ENCODE data around the gene NAPSA.

DNA sequence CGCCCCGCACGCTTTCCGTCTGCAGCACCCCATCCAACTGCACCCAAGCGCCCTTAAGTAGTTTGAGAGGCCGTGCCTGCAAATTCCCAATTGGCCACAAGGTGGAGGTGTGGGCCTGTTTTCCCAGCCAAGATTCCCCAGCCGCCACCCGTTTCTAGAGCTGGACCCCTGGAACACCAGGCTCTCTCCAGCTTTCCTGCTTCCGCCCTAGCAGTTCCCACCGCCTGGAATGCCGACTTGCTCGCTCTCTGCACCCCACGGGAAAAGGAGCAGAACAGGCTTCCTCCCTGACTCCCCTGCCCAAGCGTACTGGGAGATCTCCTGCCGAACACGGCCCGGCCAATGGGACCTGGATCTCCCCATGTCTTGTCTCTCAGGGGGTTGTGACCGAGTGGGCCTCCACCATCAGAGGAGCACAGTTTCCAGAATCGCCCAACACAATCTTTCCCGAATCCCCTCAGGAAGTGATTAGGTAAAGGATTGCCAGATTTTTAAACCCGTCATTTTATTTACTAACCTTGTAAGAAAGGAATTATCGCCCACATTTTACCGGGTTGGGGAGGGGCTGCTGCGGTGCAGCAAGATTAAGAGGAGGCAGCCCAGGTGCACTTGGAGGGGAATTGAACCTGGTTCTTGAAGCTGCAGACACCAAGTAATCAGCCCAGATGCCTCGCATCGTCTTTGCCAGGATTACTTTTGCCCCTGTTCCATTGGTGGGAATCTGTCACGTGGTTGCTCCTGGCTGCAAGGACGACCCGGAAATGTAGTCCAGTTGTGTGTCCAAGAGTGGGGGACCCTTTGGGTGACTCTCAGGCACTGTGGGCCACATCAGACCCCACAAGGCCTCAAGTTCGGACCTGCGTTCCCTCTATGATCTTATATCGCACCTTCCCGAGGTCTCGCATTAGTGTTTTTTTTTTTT is 3.5 kb upstream of the NAPSA start:
- TF ChIP-seq, protein P1, sequence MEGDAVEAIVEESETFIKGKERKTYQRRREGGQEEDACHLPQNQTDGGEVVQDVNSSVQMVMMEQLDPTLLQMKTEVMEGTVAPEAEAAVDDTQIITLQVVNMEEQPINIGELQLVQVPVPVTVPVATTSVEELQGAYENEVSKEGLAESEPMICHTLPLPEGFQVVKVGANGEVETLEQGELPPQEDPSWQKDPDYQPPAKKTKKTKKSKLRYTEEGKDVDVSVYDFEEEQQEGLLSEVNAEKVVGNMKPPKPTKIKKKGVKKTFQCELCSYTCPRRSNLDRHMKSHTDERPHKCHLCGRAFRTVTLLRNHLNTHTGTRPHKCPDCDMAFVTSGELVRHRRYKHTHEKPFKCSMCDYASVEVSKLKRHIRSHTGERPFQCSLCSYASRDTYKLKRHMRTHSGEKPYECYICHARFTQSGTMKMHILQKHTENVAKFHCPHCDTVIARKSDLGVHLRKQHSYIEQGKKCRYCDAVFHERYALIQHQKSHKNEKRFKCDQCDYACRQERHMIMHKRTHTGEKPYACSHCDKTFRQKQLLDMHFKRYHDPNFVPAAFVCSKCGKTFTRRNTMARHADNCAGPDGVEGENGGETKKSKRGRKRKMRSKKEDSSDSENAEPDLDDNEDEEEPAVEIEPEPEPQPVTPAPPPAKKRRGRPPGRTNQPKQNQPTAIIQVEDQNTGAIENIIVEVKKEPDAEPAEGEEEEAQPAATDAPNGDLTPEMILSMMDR (IDR thresholded peaks at IDR 0.05; ENCODE audit: low read depth, low read length): peak; percentile 83
- TF ChIP-seq EZH2phosphoT487 (IDR thresholded peaks at IDR 0.05; ENCODE audit: low read depth): no peak
